H9 (cell line): Measurements from ENCODE around the gene PGLYRP4. TPM values are rescaled to one million over a fixed set of nuclear protein-coding genes. Genes with fewer than 3 reads are reported as not detected.

Source experiments
- DNase-seq: peaks from one replicate; pipeline ENCODE4 v3.0.0-alpha.2; 2017
- H2AFZ ChIP-seq: one replicate; pipeline ENCODE4 v1.6.1; 2013; ENCODE audit warnings: mild to moderate bottlenecking, low read length, control low read depth, moderate library complexity
- H2AK5ac ChIP-seq: 2 replicates; pipeline ENCODE4 v1.6.1; 2013; ENCODE audit warnings: low read length, control low read depth, mixed read lengths; ENCODE audit not compliant: insufficient read length
- H2BK120ac ChIP-seq: one replicate; pipeline ENCODE4 v1.6.1; 2013; ENCODE audit warnings: low read depth, mild to moderate bottlenecking, low read length, control low read depth, inconsistent platforms; ENCODE audit not compliant: poor library complexity, severe bottlenecking
- H2BK12ac ChIP-seq: 2 replicates; pipeline ENCODE4 v1.6.1; 2013; ENCODE audit warnings: low read length, control low read depth, mixed read lengths, low read depth; ENCODE audit not compliant: insufficient read length
- H2BK15ac ChIP-seq: 2 replicates; pipeline ENCODE4 v1.6.1; 2013; ENCODE audit warnings: low read depth, low read length, control low read depth
- H2BK20ac ChIP-seq: one replicate; pipeline ENCODE4 v1.6.1; 2013; ENCODE audit warnings: low read depth, mild to moderate bottlenecking, low read length, control low read depth, inconsistent platforms; ENCODE audit not compliant: poor library complexity, severe bottlenecking
- H2BK5ac ChIP-seq: 2 replicates; pipeline ENCODE4 v1.6.1; 2013; ENCODE audit warnings: low read length, control low read depth, mixed read lengths; ENCODE audit not compliant: insufficient read length
- H3K14ac ChIP-seq: 2 replicates; pipeline ENCODE4 v1.6.1; 2013; ENCODE audit warnings: low read length, control low read depth; ENCODE audit not compliant: insufficient read depth
- H3K18ac ChIP-seq: 2 replicates; pipeline ENCODE4 v1.6.1; 2013; ENCODE audit warnings: low read depth, mild to moderate bottlenecking, mixed read lengths, low read length, control low read depth; ENCODE audit not compliant: insufficient read length
- H3K23ac ChIP-seq: 2 replicates; pipeline ENCODE4 v1.6.1; 2013; ENCODE audit warnings: low read length, control low read depth, mixed read lengths, low read depth; ENCODE audit not compliant: insufficient read length
- H3K23me2 ChIP-seq: 2 replicates; pipeline ENCODE4 v1.6.1; 2013; ENCODE audit warnings: low read depth, mild to moderate bottlenecking, mixed read lengths, low read length, control low read depth; ENCODE audit not compliant: insufficient read length, poor library complexity, severe bottlenecking
- H3K27ac ChIP-seq: 2 replicates; pipeline ENCODE4 v1.5.1; 2013; ENCODE audit warnings: low read length, control low read depth, mixed read lengths, low read depth; ENCODE audit not compliant: insufficient read length
- H3K27me3 ChIP-seq: 2 replicates; pipeline ENCODE4 v1.6.1; 2013; ENCODE audit warnings: low read length, control low read depth, inconsistent platforms; ENCODE audit not compliant: insufficient read depth
- H3K4ac ChIP-seq: 2 replicates; pipeline ENCODE4 v1.6.1; 2013; ENCODE audit warnings: low read depth, mild to moderate bottlenecking, control low read depth, inconsistent platforms, low read length, moderate library complexity
- H3K4me1 ChIP-seq: 2 replicates; pipeline ENCODE4 v1.6.1; 2013; ENCODE audit warnings: low read length, control low read depth, inconsistent platforms; ENCODE audit not compliant: insufficient read depth
- H3K4me2 ChIP-seq: 2 replicates; pipeline ENCODE4 v1.6.1; 2013; ENCODE audit warnings: low read length, control low read depth, mixed read lengths; ENCODE audit not compliant: insufficient read length, insufficient read depth
- H3K56ac ChIP-seq: 2 replicates; pipeline ENCODE4 v1.6.1; 2013; ENCODE audit warnings: low read depth, mild to moderate bottlenecking, mixed read lengths, low read length, control low read depth; ENCODE audit not compliant: insufficient read length
- H3K79me1 ChIP-seq: 2 replicates; pipeline ENCODE4 v1.6.1; 2013; ENCODE audit warnings: low read depth, mild to moderate bottlenecking, moderate library complexity, low read length, control low read depth, inconsistent platforms; ENCODE audit not compliant: insufficient read depth, poor library complexity, severe bottlenecking
- H3K79me2 ChIP-seq: 2 replicates; pipeline ENCODE4 v1.6.1; 2013; ENCODE audit warnings: low read length, control low read depth, inconsistent platforms; ENCODE audit not compliant: insufficient read depth
- H3K9ac ChIP-seq: 2 replicates; pipeline ENCODE4 v1.6.1; 2013; ENCODE audit warnings: low read length, control low read depth, mixed read lengths; ENCODE audit not compliant: insufficient read length; ENCODE audit errors: extremely low read depth
- H3K9me3 ChIP-seq: one replicate; pipeline ENCODE4 v1.6.1; 2013; ENCODE audit warnings: low read depth, low read length, inconsistent platforms; ENCODE audit not compliant: control insufficient read depth
- H3T11ph ChIP-seq: one replicate; pipeline ENCODE4 v1.6.1; 2013; ENCODE audit warnings: mild to moderate bottlenecking, low read length, control low read depth, inconsistent platforms
- H4K20me1 ChIP-seq: one replicate; pipeline ENCODE4 v1.6.1; 2013; ENCODE audit not compliant: control insufficient read depth, insufficient read length, insufficient read depth
- H4K5ac ChIP-seq: 2 replicates; pipeline ENCODE4 v1.6.1; 2013; ENCODE audit warnings: low read depth, mild to moderate bottlenecking, mixed read lengths, low read length, control low read depth; ENCODE audit not compliant: insufficient read length
- H4K8ac ChIP-seq: replicated peaks from 2 replicates; pipeline ENCODE4 v1.6.1; 2013; ENCODE audit warnings: low read length, control low read depth, mixed read lengths, low read depth; ENCODE audit not compliant: insufficient read length
- H4K91ac ChIP-seq: 2 replicates; pipeline ENCODE4 v1.6.1; 2013; ENCODE audit warnings: low read depth, mild to moderate bottlenecking, moderate library complexity, mixed read lengths, low read length, control low read depth; ENCODE audit not compliant: insufficient read length
- H3K27ac Mint-ChIP-seq, 3 experiments: 2 replicates in 2 of 3; 3 replicates in 1 of 3; pipeline ENCODE4 v1.8.0; 2020 to 2021; ENCODE audit warnings: mixed read lengths in 3 of 3, mild to moderate bottlenecking in 1 of 3, moderate library complexity in 1 of 3
- H3K27me3 Mint-ChIP-seq: 2 replicates; pipeline ENCODE4 v1.8.0; 2021; ENCODE audit warnings: low read depth, mild to moderate bottlenecking, moderate library complexity, mixed read lengths
- H3K36me3 Mint-ChIP-seq, 3 experiments: 2 replicates in 2 of 3; 3 replicates in 1 of 3; pipeline ENCODE4 v1.8.0; 2020 to 2021; ENCODE audit warnings: low read depth in 3 of 3, mixed read lengths in 3 of 3; ENCODE audit not compliant: insufficient read depth in 1 of 3
- H3K4me1 Mint-ChIP-seq, 2 experiments: 2 replicates each; pipeline ENCODE4 v1.8.0; 2020; ENCODE audit warnings: mixed read lengths in 2 of 2
- H3K4me3 Mint-ChIP-seq, 2 experiments: 2 replicates in 1 of 2; 3 replicates in 1 of 2; pipeline ENCODE4 v1.8.0; 2020 to 2021; ENCODE audit warnings: mild to moderate bottlenecking in 2 of 2, mixed read lengths in 2 of 2, moderate library complexity in 1 of 2
- H3K9me3 Mint-ChIP-seq, 2 experiments: 2 replicates in 1 of 2; 3 replicates in 1 of 2; pipeline ENCODE4 v1.8.0; 2020; ENCODE audit warnings: mild to moderate bottlenecking in 2 of 2, mixed read lengths in 2 of 2, moderate library complexity in 1 of 2
- CTCF ChIP-seq: fragments of 200-600 bp; sonication (generic); conservative IDR thresholded peaks from 3 replicates; pipeline ENCODE4 v1.8.0; 2021; ENCODE audit warnings: antibody characterized with exemption, mild to moderate bottlenecking
- WGBS: extraction: QIAGEN DNeasy Blood & Tissue Kit; methylation state at CpG from one replicate; pipeline ENCODE4 v1.1.7; 2013; ENCODE audit warnings: missing lambda C conversion rate, low lambda C conversion rate, mixed read lengths; ENCODE audit not compliant: insufficient read length; ENCODE audit errors: extremely low coverage; 5-methylcytosine and 5-hydroxymethylcytosine counted together
- total RNA-seq: library from RNA; stranded (reverse); gene quantifications from 2 replicates; pipeline ENCODE4 v1.2.1, GENCODE V29; 2021

Gene PGLYRP4
- total RNA-seq, 1 experiment from 2014 or later = not detected

GRCh38 chr1:153364766-153365666 lies 16.4 kb upstream of the PGLYRP4 start:
- no peak overlapping the region for H3K9ac ChIP-seq
- no peak for TF ChIP-seq CTCF
- Mint-ChIP-seq H3K27ac (no peak overlapping the region), H3K4me1 (no peaks in the 10 kb centered on the region), H3K4me3 (no peak overlapping the region), H3K36me3 (no peaks in the 10 kb centered on the region), H3K27me3 (peaks cover 4% of the 10 kb centered on the region), H3K9me3 (peaks cover 0 to 10% of the 10 kb centered on the region in 2 experiments; a peak in 1 of 5 replicates)
- no peak overlapping the region for H3K14ac ChIP-seq
- no peak overlapping the region for H3K4ac ChIP-seq
- no CpG with 5 or more reads among the region's 12 CpGs for WGBS
- H2AK5ac ChIP-seq = no peak overlapping the region
- H2BK15ac ChIP-seq = no peak overlapping the region
- H4K8ac ChIP-seq = no peak overlapping the region
- no peak overlapping the region for H4K5ac ChIP-seq
- H3K18ac ChIP-seq = no peak overlapping the region
- H3K23me2 ChIP-seq = no peaks in the 10 kb centered on the region
- H3K4me1 ChIP-seq = no peaks in the 10 kb centered on the region
- no peak overlapping the region for H3K23ac ChIP-seq
- no peak overlapping the region for H2AFZ ChIP-seq
- peak; percentile 17 for DNase-seq
- H2BK20ac ChIP-seq = no peak overlapping the region
- no peaks in the 10 kb centered on the region for H3K27me3 ChIP-seq
- no peak overlapping the region for H4K91ac ChIP-seq
- H3K4me2 ChIP-seq = no peak overlapping the region
- H3K9me3 ChIP-seq = no peaks in the 10 kb centered on the region
- H2BK5ac ChIP-seq = no peak overlapping the region
- no peak overlapping the region for H3K27ac ChIP-seq
- no peak overlapping the region for H2BK12ac ChIP-seq
- H3K79me2 ChIP-seq = no peaks in the 10 kb centered on the region
- H2BK120ac ChIP-seq = no peak overlapping the region
- H3K56ac ChIP-seq = no peak overlapping the region
- H3T11ph ChIP-seq = no peak overlapping the region
- H3K79me1 ChIP-seq = no peaks in the 10 kb centered on the region
- H4K20me1 ChIP-seq = no peaks in the 10 kb centered on the region
